OCI-LY3 (cell line): Measurements from ENCODE around the gene PIP4P1.

Experiments used
- H2AFZ ChIP-seq: fragments of 200-600, 300-600 bp; shearing (Covaris generic); 2 replicates; pipeline ENCODE4 v1.6.0; 2014; ENCODE audit warnings: antibody characterized with exemption, low read depth, low read length
- H3K27ac ChIP-seq: fragments of 200-600, 300-600 bp; sonication (generic); 2 replicates; pipeline ENCODE4 v1.5.1; 2014; ENCODE audit warnings: mild to moderate bottlenecking, low read length, moderate library complexity, mixed read lengths
- H3K27me3 ChIP-seq: fragments of 200-600, 300-600 bp; sonication (generic); 2 replicates; pipeline ENCODE4 v1.6.1; 2014; ENCODE audit warnings: low read depth, low read length, mixed read lengths
- H3K36me3 ChIP-seq: fragments of 200-600, 300-600 bp; sonication (generic); replicated peaks from 2 replicates; pipeline ENCODE3; 2014; ENCODE audit warnings: low read depth, low read length, mixed read lengths
- H3K4me1 ChIP-seq: fragments of 300-600, 200-600 bp; sonication (generic); 2 replicates; pipeline ENCODE4 v1.6.1; 2014; ENCODE audit warnings: low read length, mixed read lengths
- H3K4me2 ChIP-seq: fragments of 200-600, 300-600 bp; sonication (generic); 2 replicates; pipeline ENCODE4 v1.6.1; 2014; ENCODE audit warnings: low read length, mixed read lengths
- H3K4me3 ChIP-seq: fragments of 300-600, 200-600 bp; sonication (generic); 2 replicates; pipeline ENCODE4 v1.5.1; 2014; ENCODE audit warnings: antibody characterized with exemption, mild to moderate bottlenecking, low read length, moderate library complexity
- H3K79me2 ChIP-seq: fragments of 300-600, 200-600 bp; shearing (Covaris generic); 2 replicates; pipeline ENCODE4 v1.6.1; 2014; ENCODE audit warnings: mild to moderate bottlenecking, low read length, mixed read lengths
- H3K9ac ChIP-seq: fragments of 300-600, 200-600 bp; shearing (Covaris generic); 2 replicates; pipeline ENCODE4 v1.6.0; 2014; ENCODE audit warnings: mild to moderate bottlenecking, low read length, moderate library complexity
- H3K9me3 ChIP-seq: fragments of 200-600, 300-600 bp; shearing (Covaris generic); 2 replicates; pipeline ENCODE4 v1.6.1; 2014; ENCODE audit warnings: low read length, mixed read lengths; ENCODE audit not compliant: insufficient read depth
- H4K20me1 ChIP-seq: fragments of 200-600, 300-600 bp; sonication (generic); 2 replicates; pipeline ENCODE4 v1.6.1; 2016; ENCODE audit warnings: low read length, mixed read lengths; ENCODE audit not compliant: insufficient read depth
- CTCF ChIP-seq: fragments of 200-600, 300-600 bp; sonication (generic); IDR thresholded peaks from 2 replicates; pipeline ENCODE4 v1.5.1; 2014; ENCODE audit warnings: antibody characterized with exemption, low read length, low read depth
- EZH2phosphoT487 ChIP-seq: fragments of 200-600 bp; shearing (Covaris generic); IDR thresholded peaks from 2 replicates; pipeline ENCODE4 v1.6.1; 2018; ENCODE audit warnings: antibody characterized with exemption, mixed run types, low read depth

The PIP4P1 gene

GRCh38 chr14:20469242-20469889 lies 8.1 kb upstream of the PIP4P1 start, which contains the start of gene PNP:
Gene PNP (plus strand): TSS chr14:20469406. CDS start chr14:20469525, 119 bp downstream.
- H3K27me3 ChIP-seq: no peaks in the 10 kb centered on the region
- peak within 1 kb of the TSS; percentile 67 for H2AFZ ChIP-seq
- H3K9me3 ChIP-seq: no peaks in the 10 kb centered on the region
- H3K27ac ChIP-seq: peak within 1 kb of the TSS; percentile 77
- peaks cover 22% of the 10 kb centered on the region for H3K4me1 ChIP-seq
- H4K20me1 ChIP-seq: peaks cover 18% of the 10 kb centered on the region; the same call in 1 of the 2 replicates
- peaks cover 32% of the 10 kb centered on the region for H3K36me3 ChIP-seq
- peaks cover 47% of the 10 kb centered on the region for H3K79me2 ChIP-seq
- H3K9ac ChIP-seq: peak within 1 kb of the TSS; percentile 98
- H3K4me3 ChIP-seq: peak within 1 kb of the TSS; percentile 92
- peak within 1 kb of the TSS; percentile 95 for H3K4me2 ChIP-seq
- TF ChIP-seq CTCF (no peak), EZH2phosphoT487 (no peak)

GRCh38 chr14:20468764-20469241 lies 7.6 kb upstream of the PIP4P1 start:
- Histone ChIP-seq H3K4me1 (peaks cover 23% of the 10 kb centered on the region), H3K27ac (no peak overlapping the region), H3K27me3 (no peaks in the 10 kb centered on the region), H3K79me2 (peaks cover 44% of the 10 kb centered on the region), H3K4me3 (peak overlapping the region; percentile 92), H3K4me2 (peak overlapping the region; percentile 95), H4K20me1 (peaks cover 18% of the 10 kb centered on the region; the same call in 1 of the 2 replicates), H3K9me3 (no peaks in the 10 kb centered on the region), H3K9ac (peak overlapping the region; percentile 98), H3K36me3 (peaks cover 27% of the 10 kb centered on the region), H2AFZ (peak overlapping the region; percentile 67)
- TF ChIP-seq CTCF (no peak), EZH2phosphoT487 (no peak)

GRCh38 chr14:20460458-20461224 lies 593 bp downstream of the PIP4P1 start:
- Histone ChIP-seq H3K4me2 (peak overlapping the region; percentile 87), H3K27ac (peak overlapping the region; percentile 95), H3K4me1 (peaks cover 46% of the 10 kb centered on the region), H3K36me3 (peaks cover 49% of the 10 kb centered on the region), H3K4me3 (peak overlapping the region; percentile 89), H3K27me3 (no peaks in the 10 kb centered on the region), H4K20me1 (no peaks in the 10 kb centered on the region), H3K9ac (peak overlapping the region; percentile 92), H3K79me2 (peaks cover 53% of the 10 kb centered on the region), H3K9me3 (no peaks in the 10 kb centered on the region), H2AFZ (no peak overlapping the region)
- TF ChIP-seq CTCF: no peak
- TF ChIP-seq EZH2phosphoT487: no peak
